ENCODE data around the gene RIMKLA.

Gene RIMKLA

GRCh38 chr1:42386051-42386450 lies 5.5 kb downstream of the RIMKLA start:
- no peak for TF ChIP-seq CTCF (IDR thresholded peaks at IDR 0.05; ENCODE audit: control insufficient read depth, extremely low read depth, insufficient read depth)
- DNase-seq (ENCODE audit: low read depth): no peak
- no peak overlapping the region for H3K4me3 ChIP-seq (ENCODE audit: low read depth, low read length)

- no peak overlapping the region for H3K4me3 ChIP-seq (ENCODE audit: low read depth, low read length)
- DNase-seq (ENCODE audit: low read depth): no peak
- TF ChIP-seq CTCF (IDR thresholded peaks at IDR 0.05; ENCODE audit: control insufficient read depth, extremely low read depth, insufficient read depth): no peak
These were observed 11.7 kb downstream of the RIMKLA start for GRCh38 chr1:42392255-42392654.

GRCh38 chr1:42392967-42393848 lies 12.6 kb downstream of the RIMKLA start:
- TF ChIP-seq CTCF (IDR thresholded peaks at IDR 0.05; ENCODE audit: control insufficient read depth, extremely low read depth, insufficient read depth): no peak
- H3K4me3 ChIP-seq (ENCODE audit: low read depth, low read length): no peak overlapping the region
- peak; percentile 56 for DNase-seq (ENCODE audit: low read depth)

- no peak for DNase-seq (ENCODE audit: low read depth)
- no peak for TF ChIP-seq CTCF (IDR thresholded peaks at IDR 0.05; ENCODE audit: control insufficient read depth, extremely low read depth, insufficient read depth)
- H3K4me3 ChIP-seq (ENCODE audit: low read depth, low read length): no peak overlapping the region
These were observed 18.9 kb downstream of the RIMKLA start for GRCh38 chr1:42399315-42400100.

GRCh38 chr1:42403880-42404400 lies 23.3 kb downstream of the RIMKLA start:
- DNase-seq (ENCODE audit: low read depth): no peak
- no peak overlapping the region for H3K4me3 ChIP-seq (ENCODE audit: low read depth, low read length)
- no peak for TF ChIP-seq CTCF (IDR thresholded peaks at IDR 0.05; ENCODE audit: control insufficient read depth, extremely low read depth, insufficient read depth)

GRCh38 chr1:42414551-42415496 lies 34.2 kb downstream of the RIMKLA start:
- TF ChIP-seq CTCF (IDR thresholded peaks at IDR 0.05; ENCODE audit: control insufficient read depth, extremely low read depth, insufficient read depth): no peak
- H3K4me3 ChIP-seq (ENCODE audit: low read depth, low read length): no peak overlapping the region
- no peak for DNase-seq (ENCODE audit: low read depth)

Data from LNCaP clone FGC (cell line).